GM21825 (cell line): Measurements from ENCODE around the gene EFCAB13.
A peak's percentile ranks its signal among the peaks of the same experiment; 100 is the strongest.
"Not testable (repeated sequence)": the region's sequence is repeated elsewhere in the genome, so short reads cannot be mapped to it uniquely, and the experiment has no call there.

Experiments used
- ATAC-seq: cut with Tn5 transposase; IDR thresholded peaks from one replicate; pipeline ENCODE4 v1.9.1; 2021; ENCODE audit warnings: mild to moderate bottlenecking, moderate library complexity; ENCODE audit not compliant: unreplicated experiment

The EFCAB13 gene

GRCh38 chr17:47324224-47325020 lies 667 bp downstream of the EFCAB13 start:
- peak; percentile 28 for ATAC-seq

- no peak for ATAC-seq
These were observed 1.4 kb downstream of the EFCAB13 start for GRCh38 chr17:47325176-47325575.

GRCh38 chr17:47330548-47330947 lies 6.8 kb downstream of the EFCAB13 start:
- ATAC-seq, result no peak

- no peak for ATAC-seq
These were observed 8.5 kb downstream of the EFCAB13 start for GRCh38 chr17:47332287-47332686.

- ATAC-seq, result no peak
These were observed 11.6 kb downstream of the EFCAB13 start for GRCh38 chr17:47335101-47335936.

- no peak for ATAC-seq
These were observed 14.3 kb downstream of the EFCAB13 start for GRCh38 chr17:47338026-47338425.

- ATAC-seq, result no peak
These were observed 29.1 kb downstream of the EFCAB13 start for GRCh38 chr17:47352848-47353247.

GRCh38 chr17:47358652-47359051 lies 34.9 kb downstream of the EFCAB13 start:
- no peak for ATAC-seq

GRCh38 chr17:47363171-47363570 lies 39.4 kb downstream of the EFCAB13 start:
- ATAC-seq, result no peak

GRCh38 chr17:47367257-47367656 lies 43.5 kb downstream of the EFCAB13 start:
- no peak for ATAC-seq

- ATAC-seq, result no peak
These were observed 44.5 kb downstream of the EFCAB13 start for GRCh38 chr17:47368262-47368661.

GRCh38 chr17:47370899-47371298 lies 47.1 kb downstream of the EFCAB13 start:
- ATAC-seq, result not testable (repeated sequence)

GRCh38 chr17:47373002-47373401 lies 49.2 kb downstream of the EFCAB13 start:
- ATAC-seq, result no peak

- ATAC-seq, result no peak
These were observed 52.5 kb downstream of the EFCAB13 start for GRCh38 chr17:47376247-47376646.

- no peak for ATAC-seq
These were observed 65.1 kb downstream of the EFCAB13 start for GRCh38 chr17:47388825-47389224.

- not testable (repeated sequence) for ATAC-seq
These were observed 73.9 kb downstream of the EFCAB13 start for GRCh38 chr17:47397532-47398128.

- ATAC-seq, result no peak
These were observed 76.6 kb downstream of the EFCAB13 start for GRCh38 chr17:47400333-47400732.

- no peak for ATAC-seq
These were observed 77.3 kb downstream of the EFCAB13 start for GRCh38 chr17:47401100-47401499.

GRCh38 chr17:47404006-47404405 lies 80.3 kb downstream of the EFCAB13 start:
- no peak for ATAC-seq

- ATAC-seq, result no peak
These were observed 81.1 kb downstream of the EFCAB13 start for GRCh38 chr17:47404875-47405274.

- ATAC-seq, result no peak
These were observed 90.1 kb downstream of the EFCAB13 start for GRCh38 chr17:47413872-47414271.

- no peak for ATAC-seq
These were observed 90.9 kb downstream of the EFCAB13 start for GRCh38 chr17:47414612-47415011.
